ENCODE measurements around the gene SMARCC2. TPM values are rescaled to one million over a fixed set of nuclear protein-coding genes. Genes with fewer than 3 reads are reported as not detected.

Gene SMARCC2
- total and polyA plus RNA-seq, 9 of the 15 experiments (the other 6 are each of a cell fraction or from before 2014, with no cell fraction given): 11.9 to 86.0 (median 36.6) TPM

DNA sequence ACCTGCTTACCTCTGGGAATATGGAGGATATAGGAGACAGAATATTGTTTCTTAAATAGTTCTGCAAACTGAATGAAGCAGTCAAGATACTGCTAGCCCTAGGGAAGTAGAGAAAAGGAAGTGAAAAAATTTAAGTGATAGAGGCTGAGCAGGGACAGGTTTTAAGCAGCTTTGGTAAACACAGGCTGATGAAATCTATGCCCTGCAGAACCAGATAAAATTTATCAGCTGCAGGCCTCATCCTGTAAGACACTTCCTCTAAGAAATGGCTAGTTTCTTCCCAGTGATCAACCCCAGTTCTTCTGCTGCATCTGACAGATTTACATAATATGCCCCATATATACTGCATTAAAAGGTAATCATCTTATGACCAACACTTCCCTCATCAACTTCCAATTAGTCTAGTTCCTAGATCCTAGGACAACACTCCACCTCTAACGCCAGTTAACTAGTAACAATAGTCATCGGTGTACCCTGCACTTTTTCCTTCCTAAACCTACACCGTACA lies 62.5 kb downstream of the SMARCC2 start (continued):
- TF ChIP-seq, protein P1, sequence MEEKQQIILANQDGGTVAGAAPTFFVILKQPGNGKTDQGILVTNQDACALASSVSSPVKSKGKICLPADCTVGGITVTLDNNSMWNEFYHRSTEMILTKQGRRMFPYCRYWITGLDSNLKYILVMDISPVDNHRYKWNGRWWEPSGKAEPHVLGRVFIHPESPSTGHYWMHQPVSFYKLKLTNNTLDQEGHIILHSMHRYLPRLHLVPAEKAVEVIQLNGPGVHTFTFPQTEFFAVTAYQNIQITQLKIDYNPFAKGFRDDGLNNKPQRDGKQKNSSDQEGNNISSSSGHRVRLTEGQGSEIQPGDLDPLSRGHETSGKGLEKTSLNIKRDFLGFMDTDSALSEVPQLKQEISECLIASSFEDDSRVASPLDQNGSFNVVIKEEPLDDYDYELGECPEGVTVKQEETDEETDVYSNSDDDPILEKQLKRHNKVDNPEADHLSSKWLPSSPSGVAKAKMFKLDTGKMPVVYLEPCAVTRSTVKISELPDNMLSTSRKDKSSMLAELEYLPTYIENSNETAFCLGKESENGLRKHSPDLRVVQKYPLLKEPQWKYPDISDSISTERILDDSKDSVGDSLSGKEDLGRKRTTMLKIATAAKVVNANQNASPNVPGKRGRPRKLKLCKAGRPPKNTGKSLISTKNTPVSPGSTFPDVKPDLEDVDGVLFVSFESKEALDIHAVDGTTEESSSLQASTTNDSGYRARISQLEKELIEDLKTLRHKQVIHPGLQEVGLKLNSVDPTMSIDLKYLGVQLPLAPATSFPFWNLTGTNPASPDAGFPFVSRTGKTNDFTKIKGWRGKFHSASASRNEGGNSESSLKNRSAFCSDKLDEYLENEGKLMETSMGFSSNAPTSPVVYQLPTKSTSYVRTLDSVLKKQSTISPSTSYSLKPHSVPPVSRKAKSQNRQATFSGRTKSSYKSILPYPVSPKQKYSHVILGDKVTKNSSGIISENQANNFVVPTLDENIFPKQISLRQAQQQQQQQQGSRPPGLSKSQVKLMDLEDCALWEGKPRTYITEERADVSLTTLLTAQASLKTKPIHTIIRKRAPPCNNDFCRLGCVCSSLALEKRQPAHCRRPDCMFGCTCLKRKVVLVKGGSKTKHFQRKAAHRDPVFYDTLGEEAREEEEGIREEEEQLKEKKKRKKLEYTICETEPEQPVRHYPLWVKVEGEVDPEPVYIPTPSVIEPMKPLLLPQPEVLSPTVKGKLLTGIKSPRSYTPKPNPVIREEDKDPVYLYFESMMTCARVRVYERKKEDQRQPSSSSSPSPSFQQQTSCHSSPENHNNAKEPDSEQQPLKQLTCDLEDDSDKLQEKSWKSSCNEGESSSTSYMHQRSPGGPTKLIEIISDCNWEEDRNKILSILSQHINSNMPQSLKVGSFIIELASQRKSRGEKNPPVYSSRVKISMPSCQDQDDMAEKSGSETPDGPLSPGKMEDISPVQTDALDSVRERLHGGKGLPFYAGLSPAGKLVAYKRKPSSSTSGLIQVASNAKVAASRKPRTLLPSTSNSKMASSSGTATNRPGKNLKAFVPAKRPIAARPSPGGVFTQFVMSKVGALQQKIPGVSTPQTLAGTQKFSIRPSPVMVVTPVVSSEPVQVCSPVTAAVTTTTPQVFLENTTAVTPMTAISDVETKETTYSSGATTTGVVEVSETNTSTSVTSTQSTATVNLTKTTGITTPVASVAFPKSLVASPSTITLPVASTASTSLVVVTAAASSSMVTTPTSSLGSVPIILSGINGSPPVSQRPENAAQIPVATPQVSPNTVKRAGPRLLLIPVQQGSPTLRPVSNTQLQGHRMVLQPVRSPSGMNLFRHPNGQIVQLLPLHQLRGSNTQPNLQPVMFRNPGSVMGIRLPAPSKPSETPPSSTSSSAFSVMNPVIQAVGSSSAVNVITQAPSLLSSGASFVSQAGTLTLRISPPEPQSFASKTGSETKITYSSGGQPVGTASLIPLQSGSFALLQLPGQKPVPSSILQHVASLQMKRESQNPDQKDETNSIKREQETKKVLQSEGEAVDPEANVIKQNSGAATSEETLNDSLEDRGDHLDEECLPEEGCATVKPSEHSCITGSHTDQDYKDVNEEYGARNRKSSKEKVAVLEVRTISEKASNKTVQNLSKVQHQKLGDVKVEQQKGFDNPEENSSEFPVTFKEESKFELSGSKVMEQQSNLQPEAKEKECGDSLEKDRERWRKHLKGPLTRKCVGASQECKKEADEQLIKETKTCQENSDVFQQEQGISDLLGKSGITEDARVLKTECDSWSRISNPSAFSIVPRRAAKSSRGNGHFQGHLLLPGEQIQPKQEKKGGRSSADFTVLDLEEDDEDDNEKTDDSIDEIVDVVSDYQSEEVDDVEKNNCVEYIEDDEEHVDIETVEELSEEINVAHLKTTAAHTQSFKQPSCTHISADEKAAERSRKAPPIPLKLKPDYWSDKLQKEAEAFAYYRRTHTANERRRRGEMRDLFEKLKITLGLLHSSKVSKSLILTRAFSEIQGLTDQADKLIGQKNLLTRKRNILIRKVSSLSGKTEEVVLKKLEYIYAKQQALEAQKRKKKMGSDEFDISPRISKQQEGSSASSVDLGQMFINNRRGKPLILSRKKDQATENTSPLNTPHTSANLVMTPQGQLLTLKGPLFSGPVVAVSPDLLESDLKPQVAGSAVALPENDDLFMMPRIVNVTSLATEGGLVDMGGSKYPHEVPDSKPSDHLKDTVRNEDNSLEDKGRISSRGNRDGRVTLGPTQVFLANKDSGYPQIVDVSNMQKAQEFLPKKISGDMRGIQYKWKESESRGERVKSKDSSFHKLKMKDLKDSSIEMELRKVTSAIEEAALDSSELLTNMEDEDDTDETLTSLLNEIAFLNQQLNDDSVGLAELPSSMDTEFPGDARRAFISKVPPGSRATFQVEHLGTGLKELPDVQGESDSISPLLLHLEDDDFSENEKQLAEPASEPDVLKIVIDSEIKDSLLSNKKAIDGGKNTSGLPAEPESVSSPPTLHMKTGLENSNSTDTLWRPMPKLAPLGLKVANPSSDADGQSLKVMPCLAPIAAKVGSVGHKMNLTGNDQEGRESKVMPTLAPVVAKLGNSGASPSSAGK (IDR thresholded peaks at IDR 0.05): no peak
- TF ChIP-seq HEY1 (CRISPR knock-in tag; IDR thresholded peaks at IDR 0.05; ENCODE audit: borderline replicate concordance) (no peak), GTF2A2 (tag; IDR thresholded peaks at IDR 0.05) (no peak)
- TF ChIP-seq, protein P2, sequence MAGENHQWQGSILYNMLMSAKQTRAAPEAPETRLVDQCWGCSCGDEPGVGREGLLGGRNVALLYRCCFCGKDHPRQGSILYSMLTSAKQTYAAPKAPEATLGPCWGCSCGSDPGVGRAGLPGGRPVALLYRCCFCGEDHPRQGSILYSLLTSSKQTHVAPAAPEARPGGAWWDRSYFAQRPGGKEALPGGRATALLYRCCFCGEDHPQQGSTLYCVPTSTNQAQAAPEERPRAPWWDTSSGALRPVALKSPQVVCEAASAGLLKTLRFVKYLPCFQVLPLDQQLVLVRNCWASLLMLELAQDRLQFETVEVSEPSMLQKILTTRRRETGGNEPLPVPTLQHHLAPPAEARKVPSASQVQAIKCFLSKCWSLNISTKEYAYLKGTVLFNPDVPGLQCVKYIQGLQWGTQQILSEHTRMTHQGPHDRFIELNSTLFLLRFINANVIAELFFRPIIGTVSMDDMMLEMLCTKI (IDR thresholded peaks at IDR 0.05; ENCODE audit: partially characterized antibody): no peak
- TF ChIP-seq, protein P3, sequence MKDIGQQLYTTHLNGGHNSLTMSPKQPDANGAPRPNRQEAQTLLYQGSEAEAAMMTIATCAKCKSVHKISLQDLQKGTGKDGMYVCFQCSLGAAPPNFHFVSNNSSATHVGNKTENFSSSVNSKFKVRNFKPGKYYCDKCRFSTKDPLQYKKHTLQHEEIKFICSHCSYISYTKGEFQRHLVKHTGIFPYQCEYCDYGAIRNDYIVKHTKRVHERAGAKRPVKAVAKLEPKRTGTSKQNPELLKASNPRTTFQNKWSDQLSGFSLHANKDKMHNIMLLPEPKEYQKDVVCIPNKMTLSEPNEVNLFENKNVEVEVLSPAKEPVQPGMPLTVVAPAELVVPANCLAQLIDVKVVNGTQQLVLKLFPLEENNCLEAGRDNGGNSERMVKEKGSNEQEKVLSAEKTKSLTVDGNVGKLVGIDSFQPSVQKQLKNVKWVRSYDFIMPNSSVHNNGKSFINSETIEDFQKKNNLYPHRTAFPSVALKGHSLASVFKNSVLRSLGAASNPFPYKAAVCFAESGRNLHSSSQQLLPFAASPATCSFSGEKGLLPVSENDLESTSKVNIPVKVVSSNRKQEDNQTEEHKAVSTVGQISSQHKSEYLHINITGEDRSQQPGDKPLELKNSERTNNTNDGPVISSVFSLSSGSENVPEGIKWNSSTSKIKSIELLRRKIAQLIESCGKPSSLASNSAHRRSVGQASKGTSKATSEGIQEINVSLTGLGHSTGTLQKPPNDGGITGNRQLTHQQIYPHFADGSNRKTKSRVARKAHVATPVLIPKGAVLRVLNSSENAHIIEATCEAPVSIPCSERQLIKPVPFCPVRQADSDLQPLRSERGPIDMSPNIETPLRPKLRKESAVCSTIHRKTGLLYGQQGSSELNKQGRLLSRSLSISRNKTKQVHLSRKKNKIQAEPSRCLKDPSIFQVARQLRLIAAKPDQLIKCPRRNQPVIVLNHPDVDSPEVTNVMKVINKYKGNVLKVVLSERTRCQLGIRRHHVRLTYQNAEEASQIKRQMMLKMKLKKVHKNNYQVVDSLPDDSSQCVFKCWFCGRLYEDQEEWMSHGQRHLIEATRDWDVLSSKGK (CRISPR knock-in tag; IDR thresholded peaks at IDR 0.05): no peak

Data from K562 (cell line).